ENCODE results near the gene IRAG1. TPM values are rescaled to one million over a fixed set of nuclear protein-coding genes. Genes with fewer than 3 reads are reported as not detected.

Gene IRAG1
- total and polyA plus RNA-seq, 2 of the 13 experiments (the other 11 are each of a cell fraction or from before 2014, with no cell fraction given), result 0.13 to 0.20 TPM

GRCh38 chr11:10735481-10736475 lies 42.2 kb upstream of the IRAG1 start (continued):
- TF ChIP-seq MAZ (IDR thresholded peaks at IDR 0.05; ENCODE audit: borderline replicate concordance, low read depth, low read length) (peak; percentile 47; the same call in 1 of the 2 replicates), MAZ (CRISPR knock-in tag; IDR thresholded peaks at IDR 0.05; ENCODE audit: low read depth) (peak; percentile 55; the same call in 1 of the 2 replicates), IRF2 (CRISPR knock-in tag; IDR thresholded peaks at IDR 0.05) (peak; percentile 78; the same call in 1 of the 2 replicates), YEATS2 (CRISPR knock-in tag; IDR thresholded peaks at IDR 0.05; ENCODE audit: borderline replicate concordance) (no peak), ZNF17 (CRISPR knock-in tag; IDR thresholded peaks at IDR 0.05) (no peak), ZNF773 (CRISPR knock-in tag; IDR thresholded peaks at IDR 0.05; ENCODE audit: borderline replicate concordance) (no peak), ZNF296 (CRISPR knock-in tag; conservative IDR thresholded peaks at IDR 0.05) (no peak), ZNF263 (CRISPR knock-in tag; IDR thresholded peaks at IDR 0.05) (0 out of 2 replicates have a peak, but pooled peaks have one; percentile 22), CBX1 (IDR thresholded peaks at IDR 0.05; ENCODE audit: low read depth) (peak; percentile 48), ATF3 (CRISPR knock-in tag; IDR thresholded peaks at IDR 0.05) (no peak), ZSCAN5A (CRISPR knock-in tag; IDR thresholded peaks at IDR 0.05; ENCODE audit: borderline replicate concordance) (no peak)
- TF ChIP-seq, protein P1, sequence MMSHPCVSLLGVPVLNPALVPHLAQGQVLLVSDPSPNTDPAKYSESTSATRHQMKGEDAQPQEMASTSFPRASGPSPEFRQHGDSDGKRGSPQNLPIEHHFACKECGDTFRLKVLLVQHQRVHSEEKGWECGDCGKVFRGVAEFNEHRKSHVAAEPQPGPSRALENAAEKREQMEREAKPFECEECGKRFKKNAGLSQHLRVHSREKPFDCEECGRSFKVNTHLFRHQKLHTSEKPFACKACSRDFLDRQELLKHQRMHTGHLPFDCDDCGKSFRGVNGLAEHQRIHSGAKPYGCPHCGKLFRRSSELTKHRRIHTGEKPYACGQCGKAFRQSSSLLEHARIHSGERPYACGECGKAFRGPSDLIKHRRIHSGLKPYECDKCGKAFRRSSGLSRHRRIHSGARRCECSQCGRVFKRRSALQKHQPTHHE (CRISPR knock-in tag; IDR thresholded peaks at IDR 0.05; ENCODE audit: borderline replicate concordance), result no peak
- TF ChIP-seq, protein P2, sequence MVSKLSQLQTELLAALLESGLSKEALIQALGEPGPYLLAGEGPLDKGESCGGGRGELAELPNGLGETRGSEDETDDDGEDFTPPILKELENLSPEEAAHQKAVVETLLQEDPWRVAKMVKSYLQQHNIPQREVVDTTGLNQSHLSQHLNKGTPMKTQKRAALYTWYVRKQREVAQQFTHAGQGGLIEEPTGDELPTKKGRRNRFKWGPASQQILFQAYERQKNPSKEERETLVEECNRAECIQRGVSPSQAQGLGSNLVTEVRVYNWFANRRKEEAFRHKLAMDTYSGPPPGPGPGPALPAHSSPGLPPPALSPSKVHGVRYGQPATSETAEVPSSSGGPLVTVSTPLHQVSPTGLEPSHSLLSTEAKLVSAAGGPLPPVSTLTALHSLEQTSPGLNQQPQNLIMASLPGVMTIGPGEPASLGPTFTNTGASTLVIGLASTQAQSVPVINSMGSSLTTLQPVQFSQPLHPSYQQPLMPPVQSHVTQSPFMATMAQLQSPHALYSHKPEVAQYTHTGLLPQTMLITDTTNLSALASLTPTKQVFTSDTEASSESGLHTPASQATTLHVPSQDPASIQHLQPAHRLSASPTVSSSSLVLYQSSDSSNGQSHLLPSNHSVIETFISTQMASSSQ (IDR thresholded peaks at IDR 0.05; ENCODE audit: low read depth), result no peak
- TF ChIP-seq, protein P2 (CRISPR knock-in tag; IDR thresholded peaks at IDR 0.05; ENCODE audit: borderline replicate concordance), result no peak
- TF ChIP-seq, protein P3, sequence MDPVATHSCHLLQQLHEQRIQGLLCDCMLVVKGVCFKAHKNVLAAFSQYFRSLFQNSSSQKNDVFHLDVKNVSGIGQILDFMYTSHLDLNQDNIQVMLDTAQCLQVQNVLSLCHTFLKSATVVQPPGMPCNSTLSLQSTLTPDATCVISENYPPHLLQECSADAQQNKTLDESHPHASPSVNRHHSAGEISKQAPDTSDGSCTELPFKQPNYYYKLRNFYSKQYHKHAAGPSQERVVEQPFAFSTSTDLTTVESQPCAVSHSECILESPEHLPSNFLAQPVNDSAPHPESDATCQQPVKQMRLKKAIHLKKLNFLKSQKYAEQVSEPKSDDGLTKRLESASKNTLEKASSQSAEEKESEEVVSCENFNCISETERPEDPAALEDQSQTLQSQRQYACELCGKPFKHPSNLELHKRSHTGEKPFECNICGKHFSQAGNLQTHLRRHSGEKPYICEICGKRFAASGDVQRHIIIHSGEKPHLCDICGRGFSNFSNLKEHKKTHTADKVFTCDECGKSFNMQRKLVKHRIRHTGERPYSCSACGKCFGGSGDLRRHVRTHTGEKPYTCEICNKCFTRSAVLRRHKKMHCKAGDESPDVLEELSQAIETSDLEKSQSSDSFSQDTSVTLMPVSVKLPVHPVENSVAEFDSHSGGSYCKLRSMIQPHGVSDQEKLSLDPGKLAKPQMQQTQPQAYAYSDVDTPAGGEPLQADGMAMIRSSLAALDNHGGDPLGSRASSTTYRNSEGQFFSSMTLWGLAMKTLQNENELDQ (CRISPR knock-in tag; IDR thresholded peaks at IDR 0.05; ENCODE audit: borderline replicate concordance), result no peak
- TF ChIP-seq, protein P4, sequence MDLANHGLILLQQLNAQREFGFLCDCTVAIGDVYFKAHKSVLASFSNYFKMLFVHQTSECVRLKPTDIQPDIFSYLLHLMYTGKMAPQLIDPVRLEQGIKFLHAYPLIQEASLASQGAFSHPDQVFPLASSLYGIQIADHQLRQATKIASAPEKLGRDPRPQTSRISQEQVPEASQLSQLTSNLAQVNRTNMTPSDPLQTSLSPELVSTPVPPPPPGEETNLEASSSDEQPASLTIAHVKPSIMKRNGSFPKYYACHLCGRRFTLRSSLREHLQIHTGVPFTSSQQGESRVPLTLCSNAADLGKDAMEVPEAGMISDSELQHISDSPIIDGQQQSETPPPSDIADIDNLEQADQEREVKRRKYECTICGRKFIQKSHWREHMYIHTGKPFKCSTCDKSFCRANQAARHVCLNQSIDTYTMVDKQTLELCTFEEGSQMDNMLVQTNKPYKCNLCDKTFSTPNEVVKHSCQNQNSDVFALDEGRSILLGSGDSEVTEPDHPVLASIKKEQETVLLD (CRISPR knock-in tag; IDR thresholded peaks at IDR 0.05; ENCODE audit: low read depth), result no peak
